Stimulated activated CD8-positive, alpha-beta memory T cell treated with anti-CD3 and anti-CD28 coated beads, Interleukin-2, amount 100 ng/mL, for 48 hours (primary cell): ENCODE measurements around the gene CNOT10.
"Not testable (repeated sequence)": the region's sequence is repeated elsewhere in the genome, so short reads cannot be mapped to it uniquely, and the experiment has no call there.

Source experiments
- DNase-seq, 2 donors: peaks; one replicate each; pipeline ENCODE4 v3.0.0-alpha.2; 2020; ENCODE audit warnings: low read depth in 2 of 2

The CNOT10 gene

DNA sequence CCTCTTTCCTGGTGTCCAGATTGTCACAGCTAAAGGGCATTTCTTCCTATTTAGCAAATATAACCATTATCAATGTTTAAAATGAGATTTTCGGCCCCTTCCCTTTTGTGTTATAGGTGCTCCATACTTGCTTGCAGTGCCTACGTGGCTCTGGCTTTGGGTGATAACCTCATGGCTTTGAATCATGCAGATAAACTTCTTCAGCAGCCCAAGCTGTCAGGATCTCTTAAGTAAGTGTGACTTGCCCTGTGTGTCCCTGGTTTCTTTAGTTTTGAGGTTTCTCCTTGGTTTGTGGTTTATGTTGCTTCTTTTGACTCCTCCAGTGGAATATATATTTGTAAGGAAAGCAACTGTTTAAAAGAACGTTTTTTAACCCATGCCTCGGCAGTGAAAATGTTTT, 74.4 kb downstream of the CNOT10 start:
- no peak for DNase-seq

DNA sequence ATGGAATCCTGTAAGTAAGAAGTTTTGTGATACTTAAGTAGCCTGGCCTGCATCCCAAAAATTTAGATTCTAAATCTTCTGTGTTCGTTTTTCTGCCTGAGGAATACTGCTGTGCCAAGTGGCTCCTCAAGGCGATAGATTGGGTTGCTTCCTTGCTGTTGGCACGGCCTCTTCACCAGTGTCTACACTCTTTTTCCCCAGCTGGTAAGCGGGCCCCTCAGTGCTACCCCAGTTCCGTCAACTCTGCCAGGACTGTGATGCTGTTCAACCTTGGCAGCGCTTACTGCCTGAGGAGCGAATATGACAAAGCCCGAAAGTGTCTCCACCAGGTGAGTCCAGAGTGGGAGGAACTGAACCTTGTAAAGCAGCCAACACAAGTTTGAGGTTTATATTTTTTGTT, 79.5 kb downstream of the CNOT10 start:
- DNase-seq = no peak

DNA sequence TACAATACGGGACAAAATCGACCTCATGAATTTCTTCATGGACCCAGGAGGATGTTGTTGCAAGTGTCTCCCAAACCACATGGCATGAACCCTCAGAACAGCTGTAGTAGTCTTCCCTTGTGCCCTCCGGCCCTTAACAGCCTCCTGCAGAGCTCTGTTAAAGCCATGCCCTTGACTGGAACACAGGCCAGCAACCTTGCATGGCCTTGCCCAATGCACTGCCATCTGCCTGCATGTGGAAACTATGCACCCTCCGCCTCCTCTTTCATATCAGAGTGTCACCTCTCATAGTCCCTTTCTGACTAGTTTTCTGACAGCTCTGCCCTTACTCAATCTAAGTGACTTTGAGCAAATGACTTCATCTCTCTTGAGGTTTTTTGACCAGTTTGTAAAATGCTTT, 93.4 kb downstream of the CNOT10 start:
- no peak for DNase-seq

DNA sequence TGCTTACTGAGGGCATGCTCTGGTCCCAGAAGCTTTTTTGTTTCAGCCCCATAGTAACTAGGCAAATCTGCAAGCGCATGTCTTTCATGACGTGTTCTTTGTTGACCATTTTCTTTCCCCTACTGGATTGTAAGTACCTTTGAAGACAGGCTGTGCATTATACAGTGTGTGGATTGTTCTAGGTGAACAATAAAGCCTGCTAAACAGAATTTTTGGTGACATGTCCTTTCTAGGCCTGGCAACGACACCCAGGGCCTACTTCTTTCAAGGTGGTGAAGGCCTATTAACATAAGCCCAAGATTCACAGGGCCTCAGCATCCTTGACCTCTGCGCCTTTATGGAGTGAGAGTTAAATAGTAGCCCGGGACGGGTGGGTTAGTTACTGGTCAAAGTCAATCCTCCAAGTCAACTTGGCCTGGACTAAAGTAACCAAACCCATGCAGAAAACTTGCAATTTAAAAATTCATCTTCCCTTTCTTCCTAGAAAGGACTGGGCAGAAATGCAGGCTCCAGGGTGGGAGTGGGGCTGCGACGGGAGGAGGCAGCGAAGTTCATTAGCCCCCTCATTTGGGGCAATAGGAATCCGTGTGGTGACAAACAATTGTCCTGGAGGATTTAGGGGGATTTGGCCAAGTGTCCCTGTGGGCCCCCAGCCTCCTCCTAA, 95.2 kb downstream of the CNOT10 start:
- DNase-seq = no peak

DNA sequence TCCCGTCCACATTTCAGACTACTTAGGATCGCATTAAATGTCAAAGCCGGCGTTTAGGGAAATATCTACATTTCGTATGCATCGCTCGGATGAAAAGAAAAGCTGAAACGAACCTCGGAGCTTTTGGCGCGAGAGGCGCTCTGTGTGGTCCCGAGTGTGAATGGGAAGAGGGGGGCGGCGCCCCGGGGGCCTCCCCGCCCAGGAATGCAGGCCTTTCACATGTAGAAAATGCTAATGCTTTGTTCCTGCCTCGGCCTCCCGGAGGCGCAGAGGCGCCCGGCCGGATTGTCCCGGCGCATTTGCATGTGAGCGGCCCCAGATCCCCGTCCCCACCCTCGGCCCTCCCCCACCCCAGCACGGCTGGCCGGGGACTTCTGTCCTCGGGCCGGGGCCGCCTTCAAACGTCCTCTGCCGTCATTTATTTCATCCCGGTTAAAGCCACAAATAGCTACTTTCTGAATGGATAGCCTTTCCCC, 95.8 kb downstream of the CNOT10 start:
- DNase-seq = peak in 1 of 2 donors; percentile 4

DNA sequence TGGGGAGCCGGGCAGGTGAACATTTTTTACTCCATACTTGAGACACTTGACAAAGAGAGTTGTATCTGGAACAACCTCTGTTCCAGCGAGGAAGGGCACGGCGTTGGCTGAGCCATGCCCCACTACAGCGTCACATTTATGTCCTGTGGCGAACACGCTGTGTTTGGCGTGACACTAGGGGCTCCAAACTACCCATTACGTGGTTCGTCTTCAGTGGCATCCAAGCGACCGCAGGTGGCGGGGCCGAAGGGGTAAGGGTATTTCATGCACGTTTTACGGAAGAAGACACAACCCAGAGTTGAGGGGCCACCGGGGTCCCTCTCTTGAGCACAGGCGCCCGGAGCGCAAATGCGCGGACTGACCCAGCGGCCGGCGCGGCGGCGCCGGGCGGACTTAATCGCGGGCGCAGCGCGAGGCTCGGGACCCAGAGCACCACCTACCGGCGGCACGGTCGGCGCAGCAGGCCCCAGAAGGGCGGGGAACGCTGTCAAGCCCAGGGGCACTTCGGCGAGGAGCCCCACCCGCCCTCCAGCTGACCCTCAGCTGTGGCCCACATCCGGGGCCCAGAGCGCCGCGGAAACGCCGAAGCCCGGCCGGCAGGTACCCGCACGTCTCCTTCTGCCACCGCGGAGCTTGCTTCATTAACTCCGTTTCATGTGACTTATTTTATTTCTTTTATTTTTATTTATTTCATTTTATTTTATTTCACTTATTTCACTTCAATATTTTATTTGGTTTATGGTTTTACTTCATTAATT, 96.4 kb downstream of the CNOT10 start:
- peak; percentile 66 to 75 for DNase-seq

DNA sequence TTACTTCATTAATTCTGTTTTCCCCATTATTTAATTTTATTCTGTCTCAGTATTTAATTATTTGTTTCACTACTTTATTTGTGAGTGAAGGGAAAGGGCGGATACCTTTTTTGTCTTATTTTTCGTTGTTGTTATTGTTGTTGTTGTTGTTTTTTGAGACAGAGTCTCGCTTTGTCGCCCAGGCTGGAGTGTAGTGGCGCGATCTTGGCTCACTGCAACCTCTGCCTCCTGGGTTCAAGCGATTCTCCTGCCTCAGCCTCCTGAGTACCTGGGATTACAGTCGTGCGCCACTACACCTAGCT, 96.9 kb downstream of the CNOT10 start:
- not testable (repeated sequence) for DNase-seq

DNA sequence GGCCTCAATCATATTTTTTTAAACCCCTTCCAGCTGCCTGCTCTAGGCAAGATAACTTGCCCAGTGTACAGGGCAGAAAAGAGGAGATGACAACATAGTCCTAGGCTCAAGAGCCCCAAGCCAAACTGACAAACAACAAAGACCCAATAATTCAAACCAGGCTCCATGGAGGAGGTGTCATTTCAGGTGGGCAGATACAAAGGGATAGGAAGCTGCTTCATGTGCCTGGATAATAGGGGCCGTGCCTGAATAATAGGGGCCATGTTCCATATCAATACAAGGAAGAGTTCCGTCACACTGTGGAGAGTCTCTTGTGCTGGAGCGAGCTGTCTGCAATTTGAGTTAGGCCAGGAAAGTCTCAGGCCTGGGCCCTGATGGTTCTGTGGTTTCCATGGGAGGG, 97.4 kb downstream of the CNOT10 start:
- DNase-seq = no peak

DNA sequence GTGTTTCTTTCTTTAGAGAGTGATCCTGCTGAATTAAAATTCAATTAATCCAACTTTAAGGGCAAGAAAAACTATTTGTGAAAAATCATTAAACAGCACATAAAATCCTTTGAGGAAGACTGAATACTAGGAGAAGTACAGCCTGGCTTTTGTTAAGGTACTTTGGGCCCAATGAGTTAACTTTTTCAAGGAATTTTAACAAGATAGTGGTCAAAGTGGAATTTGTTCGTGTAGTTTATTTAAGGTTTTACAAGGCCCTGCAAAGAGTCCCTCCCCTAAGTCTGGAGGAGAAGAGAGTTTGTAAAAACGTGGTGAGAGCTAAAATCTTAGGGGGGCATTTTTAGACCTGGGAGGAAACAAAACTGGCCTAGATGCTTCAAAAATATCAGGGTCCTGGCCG, 106.8 kb downstream of the CNOT10 start:
- no peak for DNase-seq

DNA sequence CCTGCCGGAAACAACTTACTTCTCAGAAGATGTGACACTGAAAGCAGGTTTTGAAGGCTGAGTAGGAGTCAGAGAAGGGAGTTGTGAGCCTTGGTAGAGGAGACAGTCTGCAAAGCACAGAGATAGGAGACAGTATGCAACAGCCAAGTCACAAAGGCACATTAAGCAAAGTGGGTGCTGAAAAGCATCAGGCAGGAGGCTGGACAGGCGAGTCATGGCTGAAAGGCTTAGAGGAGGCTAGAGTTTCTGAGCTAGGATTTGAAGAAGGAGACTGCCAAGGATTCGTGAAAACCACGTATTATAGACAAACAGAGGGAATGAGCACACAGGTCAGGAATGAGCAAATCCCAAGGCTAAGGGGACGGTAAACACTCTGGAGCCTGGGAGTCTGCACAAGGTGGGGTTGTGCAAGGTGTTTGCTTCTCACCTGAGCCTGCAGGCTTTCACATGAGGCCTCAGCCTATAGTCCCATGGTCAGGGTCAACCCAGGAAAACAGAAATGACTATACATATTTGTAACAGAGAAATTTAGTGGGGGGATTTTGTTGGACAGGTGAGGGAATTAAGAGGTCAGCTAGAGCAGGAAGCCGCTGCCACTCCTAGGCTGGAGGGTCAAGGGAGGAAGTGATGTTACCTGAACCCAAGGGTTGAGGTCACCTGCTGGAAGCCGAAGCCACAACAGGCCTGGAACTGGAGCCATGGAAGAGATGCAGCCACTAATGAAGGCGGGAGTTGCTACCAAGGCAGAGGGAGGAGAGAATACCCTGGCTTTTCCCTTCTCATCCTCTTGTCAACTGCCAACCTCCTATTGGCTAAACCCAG, 109.7 kb downstream of the CNOT10 start:
- no peak for DNase-seq

DNA sequence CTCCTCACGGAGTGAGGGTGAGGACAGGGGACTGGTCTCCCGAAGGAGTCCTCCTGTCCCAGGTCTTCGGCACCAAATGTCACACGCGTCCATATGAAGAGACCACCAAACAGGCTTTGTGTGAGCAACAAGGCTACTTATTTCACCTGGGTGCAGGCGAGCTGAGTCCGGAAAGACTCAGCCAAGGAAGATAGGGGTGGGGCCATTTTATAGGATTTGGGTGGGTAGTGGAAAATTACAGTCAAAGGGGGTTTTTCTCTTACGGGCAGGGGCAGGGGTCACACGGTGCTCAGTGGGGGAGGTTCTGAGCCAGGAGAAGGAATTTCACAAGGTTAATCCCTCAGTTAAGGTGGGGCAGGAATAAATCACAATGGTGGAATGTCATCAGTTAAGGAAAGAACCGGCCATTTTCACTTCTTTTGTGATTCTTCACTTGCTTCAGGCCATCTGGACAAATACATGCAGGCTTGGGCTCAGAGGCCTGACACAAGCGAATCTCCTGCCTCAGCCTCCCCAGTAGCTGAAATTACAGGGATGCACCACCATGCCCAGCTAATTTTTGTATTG, 111.5 kb downstream of the CNOT10 start:
- DNase-seq = not testable (repeated sequence)

DNA sequence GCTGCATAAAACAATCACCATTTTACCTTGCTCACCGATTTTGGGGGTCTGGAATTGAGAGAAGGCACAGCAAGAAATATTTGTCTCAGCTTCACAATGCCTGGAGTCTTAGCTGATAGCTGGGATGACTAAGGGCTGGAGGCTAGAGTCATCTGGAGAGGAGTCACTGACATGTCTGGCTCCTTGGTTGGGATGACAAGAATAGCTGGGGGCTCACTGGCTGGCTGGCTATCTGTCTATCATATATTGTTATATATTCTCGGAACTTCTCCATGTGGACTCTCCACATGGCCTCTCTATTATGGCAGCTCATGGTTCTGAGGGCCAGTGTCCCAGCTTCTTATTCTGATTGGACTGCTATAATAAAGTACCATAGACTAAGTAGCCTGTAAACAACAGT, 112.8 kb downstream of the CNOT10 start:
- no peak for DNase-seq

DNA sequence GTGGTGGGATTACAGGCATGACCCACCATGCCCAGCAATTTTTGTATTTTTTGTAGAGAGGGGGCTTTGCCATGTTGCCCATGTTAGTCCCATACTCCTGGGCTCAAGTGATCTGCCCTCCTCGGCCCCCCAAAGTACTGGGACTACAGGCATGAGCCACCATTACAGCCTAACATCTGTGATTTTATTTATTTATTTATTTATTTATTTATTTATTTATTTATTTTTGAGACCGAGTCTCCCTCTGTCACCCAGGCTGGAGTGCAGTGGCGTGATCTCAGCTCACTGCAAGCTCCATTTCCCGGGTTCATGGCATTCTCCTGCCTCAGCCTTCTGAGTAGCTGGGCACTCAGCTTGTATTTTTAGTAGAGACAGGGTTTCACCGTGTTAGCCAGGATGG, 116.5 kb downstream of the CNOT10 start:
- DNase-seq = not testable (repeated sequence)

DNA sequence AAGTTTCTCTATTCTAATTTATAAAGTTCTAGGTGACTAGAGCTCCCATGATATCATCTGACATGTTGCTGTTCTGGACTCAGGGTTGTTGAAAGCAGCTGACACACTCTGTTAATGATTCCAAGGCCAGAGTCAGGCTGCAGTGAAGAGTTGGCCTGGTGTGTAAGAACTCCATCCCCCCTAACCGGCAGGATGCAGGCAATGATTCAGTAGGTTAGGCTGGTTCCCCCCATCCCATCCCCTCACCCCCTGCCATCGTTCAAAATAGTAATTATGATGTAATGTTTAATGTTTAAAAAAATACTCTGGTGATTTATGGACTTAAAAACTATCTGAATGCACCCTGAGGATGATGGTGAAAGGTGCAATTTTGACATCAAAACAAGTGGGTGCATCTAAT, 128.2 kb downstream of the CNOT10 start:
- DNase-seq = no peak

DNA sequence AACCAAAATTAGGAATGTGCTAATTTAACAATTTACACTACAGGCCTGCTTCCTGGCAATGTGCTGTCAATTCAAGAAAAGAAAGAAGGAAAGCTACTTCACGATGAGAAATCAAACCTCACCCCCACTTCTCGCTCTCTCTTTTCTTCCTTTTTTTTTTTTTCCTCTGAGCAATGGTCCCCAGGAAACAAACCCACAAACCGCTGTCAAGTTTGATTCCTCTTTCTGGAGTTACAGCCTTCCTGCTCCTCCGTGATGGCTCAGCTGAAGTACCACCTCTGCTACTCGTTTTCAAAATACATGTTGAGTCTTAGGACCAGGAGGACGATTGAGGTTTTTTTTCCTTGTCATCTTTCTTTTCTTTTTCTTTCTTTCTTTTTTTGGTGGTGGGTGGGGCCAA, 129.4 kb downstream of the CNOT10 start:
- DNase-seq = no peak

DNA sequence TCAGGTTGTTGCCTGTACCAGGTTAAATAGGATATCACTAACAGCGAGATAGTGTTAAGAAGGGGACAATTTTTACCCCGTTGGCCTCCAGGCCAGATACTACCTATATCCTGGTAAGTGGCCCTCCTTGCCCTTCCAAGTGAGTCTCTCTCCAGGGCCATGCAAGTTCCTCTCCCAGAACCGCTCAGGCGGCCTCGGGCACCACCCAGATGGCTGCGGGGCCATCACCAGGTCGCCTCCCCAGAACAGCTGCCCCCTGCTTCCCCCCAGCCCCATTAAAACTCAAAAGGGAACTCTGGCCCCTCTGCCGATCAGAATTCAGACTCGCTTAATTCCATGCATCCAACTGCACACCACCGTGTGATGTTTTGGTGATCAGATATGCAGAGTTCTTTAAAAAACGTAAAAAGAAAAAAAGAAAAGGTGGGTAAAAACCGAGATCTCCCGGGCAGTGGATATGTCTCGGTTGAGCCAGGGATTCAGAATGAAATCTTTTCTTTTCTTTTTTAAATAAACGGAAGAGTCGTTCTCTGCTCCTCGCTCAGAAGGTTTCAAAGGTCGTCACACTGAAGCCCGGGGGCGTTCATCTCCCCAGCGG, 131.0 kb downstream of the CNOT10 start:
- DNase-seq = no peak

DNA sequence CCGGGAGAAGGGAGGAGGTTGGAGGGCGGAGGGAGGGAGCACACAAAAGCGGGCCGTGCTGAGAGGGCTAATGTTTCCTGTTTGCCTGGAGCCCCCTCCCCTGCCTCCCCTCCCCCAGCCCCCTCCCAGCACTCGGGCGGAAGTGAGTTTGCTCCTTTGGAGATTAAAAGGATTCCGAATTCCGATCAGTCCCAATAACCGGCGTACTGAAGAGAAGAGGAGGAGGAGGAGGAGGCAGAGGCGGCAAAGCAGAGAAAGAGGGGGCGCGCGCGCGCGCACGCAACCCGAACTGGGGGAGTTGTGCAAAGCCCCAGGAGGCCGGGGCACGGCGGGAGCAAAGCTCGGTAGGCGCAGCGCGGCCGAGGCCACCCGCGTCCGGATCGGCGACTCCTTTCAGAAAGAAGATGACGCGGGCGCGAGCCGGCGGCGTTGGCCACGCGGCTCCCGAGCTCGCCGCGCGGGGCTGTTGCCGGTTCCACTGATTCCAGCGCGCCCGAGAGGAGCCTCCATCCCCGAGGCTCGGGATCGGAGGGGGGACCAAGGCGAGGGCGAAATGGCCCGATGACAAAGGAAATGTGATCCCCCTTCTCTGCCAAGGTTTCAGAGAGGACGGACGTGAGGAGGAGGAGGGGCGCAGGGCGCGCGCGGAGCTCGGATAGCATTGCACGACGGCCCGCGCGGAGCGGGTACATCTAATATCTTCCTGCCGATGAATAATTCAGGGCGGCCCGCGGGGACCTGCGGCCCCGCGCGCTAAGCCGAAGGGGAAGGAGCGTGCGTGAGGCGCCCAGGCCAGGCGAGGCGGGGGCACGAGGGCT, 131.7 kb downstream of the CNOT10 start:
- DNase-seq = peak in 1 of 2 donors; percentile 5

DNA sequence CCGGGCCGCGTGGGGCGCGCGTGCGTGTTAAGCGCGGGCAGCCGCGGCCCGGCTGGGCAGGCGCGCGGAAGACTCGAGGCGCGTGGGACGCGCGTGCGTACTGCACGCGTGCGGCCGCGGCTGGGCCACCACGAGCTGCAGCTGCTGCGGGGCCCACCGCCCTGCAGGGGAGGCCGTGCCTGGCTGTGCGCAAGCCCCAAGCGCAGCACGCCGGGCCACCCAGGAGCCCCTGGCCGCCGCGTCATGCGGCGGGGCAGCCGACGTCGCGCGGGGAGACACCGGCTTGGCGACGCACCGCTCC, 132.2 kb downstream of the CNOT10 start:
- DNase-seq = peak in 1 of 2 donors; percentile 1

DNA sequence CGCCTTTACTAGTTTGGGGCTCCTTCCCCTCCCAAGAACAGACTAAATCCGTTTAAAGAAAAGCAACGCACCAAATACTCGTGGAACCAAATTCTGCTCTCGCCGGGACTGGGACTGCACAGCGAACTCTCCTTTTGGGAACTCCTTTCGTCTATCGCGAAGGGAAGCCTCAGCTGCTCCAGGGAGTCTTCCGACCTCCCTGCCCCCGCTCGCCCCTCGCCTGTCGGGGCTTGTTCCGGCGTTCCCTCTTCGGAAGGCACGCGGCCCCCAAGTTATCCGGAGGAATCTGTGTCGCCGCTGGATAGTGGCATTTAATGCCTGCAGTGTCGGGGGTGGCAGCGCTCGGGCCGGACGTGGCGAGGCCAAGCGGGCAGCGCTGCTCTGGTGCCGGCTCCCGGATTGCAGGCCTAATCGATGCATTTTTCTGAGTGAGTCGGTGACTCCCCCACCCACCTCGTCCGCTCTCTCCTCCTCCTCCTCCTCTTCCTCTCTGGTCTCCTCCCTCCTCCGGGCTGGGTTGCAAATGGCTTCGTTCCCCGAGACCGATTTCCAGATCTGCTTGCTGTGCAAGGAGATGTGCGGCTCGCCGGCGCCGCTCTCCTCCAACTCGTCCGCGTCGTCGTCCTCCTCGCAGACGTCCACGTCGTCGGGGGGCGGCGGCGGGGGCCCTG, 132.7 kb downstream of the CNOT10 start, which contains the start of gene TRIM71:
TRIM71 (plus strand) TSS at position 440 of the 671 bp plus-strand sequence; CDS start at position 524, 84 bp downstream.
- DNase-seq = peak in 1 of 2 donors; percentile 2

DNA sequence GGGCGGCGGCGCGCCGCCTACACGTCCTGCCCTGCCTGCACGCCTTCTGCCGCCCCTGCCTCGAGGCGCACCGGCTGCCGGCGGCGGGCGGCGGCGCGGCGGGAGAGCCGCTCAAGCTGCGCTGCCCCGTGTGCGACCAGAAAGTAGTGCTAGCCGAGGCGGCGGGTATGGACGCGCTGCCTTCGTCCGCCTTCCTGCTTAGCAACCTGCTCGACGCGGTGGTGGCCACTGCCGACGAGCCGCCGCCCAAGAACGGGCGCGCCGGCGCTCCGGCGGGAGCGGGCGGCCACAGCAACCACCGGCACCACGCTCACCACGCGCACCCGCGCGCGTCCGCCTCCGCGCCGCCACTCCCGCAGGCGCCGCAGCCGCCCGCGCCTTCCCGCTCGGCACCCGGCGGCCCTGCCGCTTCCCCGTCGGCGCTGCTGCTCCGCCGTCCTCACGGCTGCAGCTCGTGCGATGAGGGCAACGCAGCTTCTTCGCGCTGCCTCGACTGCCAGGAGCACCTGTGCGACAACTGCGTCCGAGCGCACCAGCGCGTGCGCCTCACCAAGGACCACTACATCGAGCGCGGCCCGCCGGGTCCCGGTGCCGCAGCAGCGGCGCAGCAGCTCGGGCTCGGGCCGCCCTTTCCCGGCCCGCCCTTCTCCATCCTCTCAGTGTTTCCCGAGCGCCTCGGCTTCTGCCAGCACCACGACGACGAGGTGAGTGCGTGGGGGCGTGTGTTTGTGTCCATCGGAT, 133.4 kb downstream of the CNOT10 start:
- peak in 1 of 2 donors; percentile 0 for DNase-seq
